Amniotic epithelial cell (primary cell): ENCODE data around the gene VPS13A.
A peak's percentile ranks its signal among the peaks of the same experiment; 100 is the strongest.
"Not testable (repeated sequence)": the region's sequence is repeated elsewhere in the genome, so short reads cannot be mapped to it uniquely, and the experiment has no call there.

Experiments
- DNase-seq: peaks from one replicate; pipeline ENCODE4 v3.0.0-alpha.2; 2010; ENCODE audit warnings: low read depth

The VPS13A gene

GRCh38 chr9:77304543-77304942 is 127.2 kb downstream of the VPS13A start:
- peak; percentile 9 for DNase-seq

GRCh38 chr9:77305622-77306400 is 128.5 kb downstream of the VPS13A start:
- DNase-seq: peak; percentile 73

GRCh38 chr9:77307166-77307565 is 129.8 kb downstream of the VPS13A start:
- no peak for DNase-seq

- DNase-seq: no peak
Measured at GRCh38 chr9:77316058-77316457, 138.7 kb downstream of the VPS13A start.

GRCh38 chr9:77325058-77325457 is 147.7 kb downstream of the VPS13A start:
- no peak for DNase-seq

- DNase-seq: no peak
Measured at GRCh38 chr9:77328102-77328501, 150.8 kb downstream of the VPS13A start.

- DNase-seq: no peak
Measured at GRCh38 chr9:77370064-77370463, 192.7 kb downstream of the VPS13A start.

- DNase-seq: peak; percentile 24
Measured at GRCh38 chr9:77374266-77374665, 196.9 kb downstream of the VPS13A start.

GRCh38 chr9:77375956-77376532 is 198.7 kb downstream of the VPS13A start:
- DNase-seq: peak; percentile 51

- DNase-seq: peak; percentile 45
Measured at GRCh38 chr9:77384406-77384805, 207.1 kb downstream of the VPS13A start.

- DNase-seq: peak; percentile 16
Measured at GRCh38 chr9:77386187-77386586, 208.9 kb downstream of the VPS13A start.

- no peak for DNase-seq
Measured at GRCh38 chr9:77391834-77392233, 214.5 kb downstream of the VPS13A start.

GRCh38 chr9:77392328-77392727 is 215.0 kb downstream of the VPS13A start:
- DNase-seq: no peak

GRCh38 chr9:77398581-77398980 is 221.2 kb downstream of the VPS13A start:
- DNase-seq: not testable (repeated sequence)

- DNase-seq: no peak
Measured at GRCh38 chr9:77399964-77400363, 222.6 kb downstream of the VPS13A start.

GRCh38 chr9:77402286-77402685 is 225.0 kb downstream of the VPS13A start:
- DNase-seq: no peak

GRCh38 chr9:77403239-77403638 is 225.9 kb downstream of the VPS13A start:
- peak; percentile 36 for DNase-seq

GRCh38 chr9:77408521-77408920 is 231.2 kb downstream of the VPS13A start:
- not testable (repeated sequence) for DNase-seq

GRCh38 chr9:77417566-77417965 is 240.2 kb downstream of the VPS13A start:
- DNase-seq: peak; percentile 82

- DNase-seq: no peak
Measured at GRCh38 chr9:77418226-77418625, 240.9 kb downstream of the VPS13A start.

- no peak for DNase-seq
Measured at GRCh38 chr9:77420641-77421040, 243.3 kb downstream of the VPS13A start.

GRCh38 chr9:77421506-77422265 is 244.4 kb downstream of the VPS13A start:
- DNase-seq: no peak

- no peak for DNase-seq
Measured at GRCh38 chr9:77422969-77423368, 245.6 kb downstream of the VPS13A start.
